ENCODE measurements around the gene PDCL2. TPM values are rescaled to one million over a fixed set of nuclear protein-coding genes. Genes with fewer than 3 reads are reported as not detected.
A peak's percentile ranks its signal among the peaks of the same experiment; 100 is the strongest.

PDCL2 gene
- total and polyA plus RNA-seq, 9 of the 15 experiments (the other 6 are each of a cell fraction or from before 2014, with no cell fraction given): 0.62 to 2.5 (median 1.2) TPM

DNA sequence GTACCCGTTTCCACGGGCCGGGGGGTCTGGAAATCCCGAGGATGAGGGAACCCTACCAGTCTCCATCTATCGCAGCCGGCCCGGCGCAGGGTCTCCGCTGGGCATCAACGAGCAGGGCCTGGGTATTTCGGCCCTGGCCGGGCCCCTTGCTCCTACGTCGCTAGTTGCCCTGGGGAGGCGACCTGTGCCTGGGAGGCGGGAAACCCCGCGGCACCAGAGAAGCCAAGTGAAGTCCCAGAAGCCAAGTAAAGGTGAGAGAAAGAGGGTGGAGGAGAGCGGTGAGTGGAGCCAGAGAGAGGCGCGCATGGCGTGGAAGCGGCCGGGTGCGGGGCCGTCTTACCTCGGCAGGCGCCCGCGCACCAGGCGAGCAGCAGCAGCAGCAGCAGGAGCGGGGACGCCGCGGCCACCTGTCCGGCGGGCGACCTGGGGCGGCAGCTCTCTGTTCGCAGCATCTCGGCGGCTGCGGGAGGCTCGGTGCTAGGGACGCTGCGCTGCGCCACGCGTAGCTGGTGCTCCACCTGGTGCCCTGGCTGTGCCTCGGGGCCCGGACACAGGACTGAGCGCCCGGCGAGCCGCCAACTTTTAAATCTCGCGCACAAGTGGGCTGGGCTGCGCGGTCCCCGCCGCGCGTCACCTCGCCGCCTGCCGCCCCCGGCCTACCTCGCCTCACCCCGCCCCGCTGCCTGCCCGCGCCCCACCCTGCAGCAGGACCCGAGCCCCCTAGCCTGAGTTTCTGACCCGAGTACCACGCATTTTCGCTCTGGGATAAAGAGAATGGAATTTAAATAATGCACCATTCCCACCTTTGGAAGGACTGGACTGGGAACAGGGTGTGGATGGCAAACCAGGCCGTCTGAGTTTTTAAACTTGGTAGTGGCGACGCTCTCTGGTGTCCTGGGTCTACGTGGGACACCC is 44.0 kb upstream of the PDCL2 start, which contains the start of gene NMU (continued):
- TF ChIP-seq, protein P1, sequence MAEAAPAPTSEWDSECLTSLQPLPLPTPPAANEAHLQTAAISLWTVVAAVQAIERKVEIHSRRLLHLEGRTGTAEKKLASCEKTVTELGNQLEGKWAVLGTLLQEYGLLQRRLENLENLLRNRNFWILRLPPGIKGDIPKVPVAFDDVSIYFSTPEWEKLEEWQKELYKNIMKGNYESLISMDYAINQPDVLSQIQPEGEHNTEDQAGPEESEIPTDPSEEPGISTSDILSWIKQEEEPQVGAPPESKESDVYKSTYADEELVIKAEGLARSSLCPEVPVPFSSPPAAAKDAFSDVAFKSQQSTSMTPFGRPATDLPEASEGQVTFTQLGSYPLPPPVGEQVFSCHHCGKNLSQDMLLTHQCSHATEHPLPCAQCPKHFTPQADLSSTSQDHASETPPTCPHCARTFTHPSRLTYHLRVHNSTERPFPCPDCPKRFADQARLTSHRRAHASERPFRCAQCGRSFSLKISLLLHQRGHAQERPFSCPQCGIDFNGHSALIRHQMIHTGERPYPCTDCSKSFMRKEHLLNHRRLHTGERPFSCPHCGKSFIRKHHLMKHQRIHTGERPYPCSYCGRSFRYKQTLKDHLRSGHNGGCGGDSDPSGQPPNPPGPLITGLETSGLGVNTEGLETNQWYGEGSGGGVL (CRISPR knock-in tag; IDR thresholded peaks at IDR 0.05): no peak
- TF ChIP-seq JUND (IDR thresholded peaks at IDR 0.05; ENCODE audit: borderline replicate concordance, low read depth, low read length) (peak; percentile 41; the same call in 1 of the 2 replicates), JUND (tag; IDR thresholded peaks at IDR 0.05; ENCODE audit: borderline replicate concordance, low read depth, low read length) (peak; percentile 11; the same call in 1 of the 3 replicates), MIER1 (IDR thresholded peaks at IDR 0.05; ENCODE audit: low read depth) (no peak), NCOA6 (IDR thresholded peaks at IDR 0.05) (no peak), NRF1 (conservative IDR thresholded peaks at IDR 0.05 in 1 of 2, IDR thresholded peaks at IDR 0.05 in 1 of 2) (peak; percentile 68 to 71), ATF2 (CRISPR knock-in tag; IDR thresholded peaks at IDR 0.05) (no peak), KDM5B (IDR thresholded peaks at IDR 0.05; ENCODE audit: insufficient replicate concordance, low read depth, low read length) (peak; percentile 81), BMI1 (IDR thresholded peaks at IDR 0.05; ENCODE audit: low read length) (no peak), POLR2AphosphoS5 (IDR thresholded peaks at IDR 0.05; ENCODE audit: control insufficient read depth, insufficient read depth, low read depth, low read length) (peak; percentile 65; the same call in 1 of the 2 replicates), ZNF444 (CRISPR knock-in tag; IDR thresholded peaks at IDR 0.05) (no peak), ZNF197 (CRISPR knock-in tag; IDR thresholded peaks at IDR 0.05; ENCODE audit: low read depth) (no peak), CBFB (CRISPR knock-in tag; IDR thresholded peaks at IDR 0.05) (no peak), FIP1L1 (IDR thresholded peaks at IDR 0.05; ENCODE audit: low read depth, low read length, poor library complexity, severe bottlenecking) (peak; percentile 74), GTF2E2 (tag; IDR thresholded peaks at IDR 0.05) (no peak), GATAD2B (IDR thresholded peaks at IDR 0.05; ENCODE audit: borderline replicate concordance) (no peak), TGIF2 (CRISPR knock-in tag; IDR thresholded peaks at IDR 0.05) (0 out of 2 replicates have a peak, but pooled peaks have one; percentile 40)
- TF ChIP-seq, protein P2, sequence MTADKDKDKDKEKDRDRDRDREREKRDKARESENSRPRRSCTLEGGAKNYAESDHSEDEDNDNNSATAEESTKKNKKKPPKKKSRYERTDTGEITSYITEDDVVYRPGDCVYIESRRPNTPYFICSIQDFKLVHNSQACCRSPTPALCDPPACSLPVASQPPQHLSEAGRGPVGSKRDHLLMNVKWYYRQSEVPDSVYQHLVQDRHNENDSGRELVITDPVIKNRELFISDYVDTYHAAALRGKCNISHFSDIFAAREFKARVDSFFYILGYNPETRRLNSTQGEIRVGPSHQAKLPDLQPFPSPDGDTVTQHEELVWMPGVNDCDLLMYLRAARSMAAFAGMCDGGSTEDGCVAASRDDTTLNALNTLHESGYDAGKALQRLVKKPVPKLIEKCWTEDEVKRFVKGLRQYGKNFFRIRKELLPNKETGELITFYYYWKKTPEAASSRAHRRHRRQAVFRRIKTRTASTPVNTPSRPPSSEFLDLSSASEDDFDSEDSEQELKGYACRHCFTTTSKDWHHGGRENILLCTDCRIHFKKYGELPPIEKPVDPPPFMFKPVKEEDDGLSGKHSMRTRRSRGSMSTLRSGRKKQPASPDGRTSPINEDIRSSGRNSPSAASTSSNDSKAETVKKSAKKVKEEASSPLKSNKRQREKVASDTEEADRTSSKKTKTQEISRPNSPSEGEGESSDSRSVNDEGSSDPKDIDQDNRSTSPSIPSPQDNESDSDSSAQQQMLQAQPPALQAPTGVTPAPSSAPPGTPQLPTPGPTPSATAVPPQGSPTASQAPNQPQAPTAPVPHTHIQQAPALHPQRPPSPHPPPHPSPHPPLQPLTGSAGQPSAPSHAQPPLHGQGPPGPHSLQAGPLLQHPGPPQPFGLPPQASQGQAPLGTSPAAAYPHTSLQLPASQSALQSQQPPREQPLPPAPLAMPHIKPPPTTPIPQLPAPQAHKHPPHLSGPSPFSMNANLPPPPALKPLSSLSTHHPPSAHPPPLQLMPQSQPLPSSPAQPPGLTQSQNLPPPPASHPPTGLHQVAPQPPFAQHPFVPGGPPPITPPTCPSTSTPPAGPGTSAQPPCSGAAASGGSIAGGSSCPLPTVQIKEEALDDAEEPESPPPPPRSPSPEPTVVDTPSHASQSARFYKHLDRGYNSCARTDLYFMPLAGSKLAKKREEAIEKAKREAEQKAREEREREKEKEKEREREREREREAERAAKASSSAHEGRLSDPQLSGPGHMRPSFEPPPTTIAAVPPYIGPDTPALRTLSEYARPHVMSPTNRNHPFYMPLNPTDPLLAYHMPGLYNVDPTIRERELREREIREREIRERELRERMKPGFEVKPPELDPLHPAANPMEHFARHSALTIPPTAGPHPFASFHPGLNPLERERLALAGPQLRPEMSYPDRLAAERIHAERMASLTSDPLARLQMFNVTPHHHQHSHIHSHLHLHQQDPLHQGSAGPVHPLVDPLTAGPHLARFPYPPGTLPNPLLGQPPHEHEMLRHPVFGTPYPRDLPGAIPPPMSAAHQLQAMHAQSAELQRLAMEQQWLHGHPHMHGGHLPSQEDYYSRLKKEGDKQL (CRISPR knock-in tag; IDR thresholded peaks at IDR 0.05; ENCODE audit: borderline replicate concordance): no peak

All from K562 (cell line).